ENCODE measurements around the gene TSPYL1.
"Not testable (repeated sequence)": the region's sequence is repeated elsewhere in the genome, so short reads cannot be mapped to it uniquely, and the experiment has no call there.

TSPYL1 gene

DNA sequence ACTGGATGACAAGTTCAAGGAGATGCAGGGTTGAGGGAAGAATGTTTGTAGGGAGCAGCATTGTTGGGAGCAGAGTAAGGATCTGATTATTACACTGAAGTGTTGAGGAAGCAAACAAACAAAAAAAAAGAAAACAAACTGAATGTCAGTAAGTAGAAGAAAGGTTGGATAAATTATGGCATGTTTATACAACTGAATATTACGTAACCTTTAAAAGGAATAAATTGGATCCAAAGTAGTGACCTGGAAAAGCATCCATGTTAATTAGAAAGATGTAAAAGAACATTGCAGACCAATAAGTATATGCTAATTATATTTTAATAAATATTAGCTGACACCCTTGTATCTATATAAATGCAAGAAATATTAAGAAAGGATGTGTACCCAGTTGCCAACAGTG is 12.8 kb upstream of the TSPYL1 start:
- no peak for DNase-seq

GRCh38 chr6:116291701-116292396 is 12.1 kb upstream of the TSPYL1 start:
- DNase-seq, result no peak

- no peak for DNase-seq
These were observed 11.1 kb upstream of the TSPYL1 start for GRCh38 chr6:116290799-116291198.

DNA sequence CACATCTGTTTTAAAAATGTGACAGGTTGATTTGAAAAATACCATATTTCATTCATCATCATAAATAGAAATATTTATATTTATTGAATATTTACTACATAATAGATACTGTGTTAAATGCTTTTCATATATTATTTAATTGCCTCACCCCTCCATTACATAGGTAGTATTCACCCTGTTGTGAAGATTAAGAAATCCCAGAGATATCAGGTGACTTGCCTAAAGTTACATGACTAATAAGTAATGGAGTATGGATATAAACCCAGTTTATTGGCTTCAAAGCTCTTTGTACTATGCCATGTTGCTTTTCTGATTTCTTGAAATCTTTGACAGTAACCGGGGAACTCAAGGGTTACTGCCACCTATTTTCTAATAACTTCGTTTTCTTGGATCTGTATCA is 10.1 kb upstream of the TSPYL1 start:
- DNase-seq, result no peak

- DNase-seq, result no peak
These were observed 8.1 kb upstream of the TSPYL1 start for GRCh38 chr6:116287689-116288282.

GRCh38 chr6:116286773-116287358 is 7.1 kb upstream of the TSPYL1 start:
- no peak for DNase-seq

DNA sequence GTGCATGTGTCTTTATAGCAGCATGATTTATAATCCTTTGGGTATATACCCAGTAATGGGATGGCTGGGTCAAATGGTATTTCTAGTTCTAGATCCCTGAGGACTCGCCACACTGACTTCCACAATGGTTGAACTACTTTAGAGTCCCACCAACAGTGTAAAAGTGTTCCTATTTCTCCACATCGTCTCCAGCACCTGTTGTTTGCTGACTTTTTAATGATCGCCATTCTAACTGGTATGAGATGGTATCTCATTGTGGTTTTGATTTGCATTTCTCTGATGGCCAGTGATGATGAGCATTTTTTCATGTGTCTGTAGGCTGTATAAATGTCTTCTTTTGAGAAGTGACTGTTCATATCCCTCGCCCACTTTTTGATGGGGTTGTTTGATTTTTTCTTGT is 5.3 kb upstream of the TSPYL1 start:
- not testable (repeated sequence) for DNase-seq

DNA sequence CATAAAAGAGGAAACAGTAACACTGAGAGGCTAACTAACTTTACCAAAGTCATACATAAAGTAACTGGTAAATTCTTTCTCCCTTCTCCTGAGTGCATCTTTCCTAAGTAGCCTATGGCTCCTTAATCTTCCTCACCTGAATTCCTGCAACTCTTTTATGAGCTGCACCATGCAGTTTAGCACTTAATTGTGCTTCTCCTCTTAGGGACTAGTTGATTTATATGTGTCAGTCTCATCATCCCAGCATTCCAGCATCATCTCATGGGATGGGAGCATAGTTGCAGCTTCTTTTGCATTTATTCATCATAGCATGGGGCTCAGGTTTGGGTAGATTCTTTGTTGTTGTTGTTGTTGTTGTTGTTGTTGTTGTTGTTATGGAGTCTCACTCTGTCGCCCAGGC is 3.5 kb upstream of the TSPYL1 start:
- DNase-seq, result no peak

DNA sequence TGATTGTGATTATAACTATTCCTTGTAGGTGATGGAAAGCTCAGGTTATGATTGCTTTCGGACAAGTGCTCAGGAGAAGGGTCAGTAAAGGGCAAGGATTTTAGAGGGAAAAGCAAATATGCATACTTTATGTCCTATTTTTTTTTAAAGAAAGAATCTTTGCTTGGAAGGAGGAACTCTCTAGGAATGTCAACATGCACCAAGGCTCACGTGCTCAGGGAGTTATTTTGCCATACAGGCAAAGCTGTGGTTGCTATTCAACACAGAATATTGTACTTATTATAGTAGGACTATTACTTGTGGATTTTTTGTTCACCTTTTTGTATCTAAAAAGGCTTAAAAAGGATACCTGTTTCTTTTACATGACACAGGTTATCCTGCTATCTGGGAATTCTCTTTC is 3.0 kb upstream of the TSPYL1 start:
- no peak for DNase-seq

DNA sequence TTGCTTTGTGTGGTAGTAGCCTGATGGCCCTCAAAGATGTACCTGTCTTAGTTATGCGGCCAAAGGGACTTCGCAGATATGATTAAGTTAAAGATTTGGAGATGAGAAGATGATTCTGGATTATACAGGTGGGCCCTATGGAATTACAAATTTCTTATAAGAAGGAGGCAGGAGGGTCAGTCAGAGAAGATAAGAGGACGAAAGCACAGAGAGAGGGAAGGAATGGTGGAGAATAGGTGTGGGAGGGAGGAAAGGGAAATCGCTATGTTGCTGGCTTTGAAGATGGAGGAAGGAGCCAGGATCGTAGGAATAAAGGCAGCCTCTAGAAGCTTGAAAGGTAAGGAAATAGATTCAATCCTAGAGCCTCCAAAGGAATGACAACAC is 1.2 kb upstream of the TSPYL1 start:
- no peak for DNase-seq

GRCh38 chr6:116280161-116280932 is 617 bp upstream of the TSPYL1 start:
- no peak for DNase-seq

DNA sequence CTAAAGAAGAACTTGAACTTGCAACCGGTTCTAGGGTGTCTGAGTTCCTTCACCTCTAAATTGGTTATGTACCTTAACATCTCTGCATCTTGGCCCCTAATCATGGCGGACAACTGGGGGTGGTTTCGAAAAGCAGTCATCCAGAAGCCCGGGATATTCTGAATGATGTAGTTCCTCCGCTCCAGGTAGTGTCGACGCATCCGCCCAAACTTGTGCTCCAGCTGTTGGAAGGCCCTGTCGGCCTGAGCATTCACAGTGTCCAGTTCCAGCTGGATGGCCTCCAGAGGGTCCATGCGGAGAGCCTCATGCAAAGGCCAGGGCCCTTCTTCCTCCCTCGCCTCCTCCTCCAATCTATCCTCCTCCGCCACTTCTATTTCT is 887 bp downstream of the TSPYL1 start:
- no peak for DNase-seq

DNA sequence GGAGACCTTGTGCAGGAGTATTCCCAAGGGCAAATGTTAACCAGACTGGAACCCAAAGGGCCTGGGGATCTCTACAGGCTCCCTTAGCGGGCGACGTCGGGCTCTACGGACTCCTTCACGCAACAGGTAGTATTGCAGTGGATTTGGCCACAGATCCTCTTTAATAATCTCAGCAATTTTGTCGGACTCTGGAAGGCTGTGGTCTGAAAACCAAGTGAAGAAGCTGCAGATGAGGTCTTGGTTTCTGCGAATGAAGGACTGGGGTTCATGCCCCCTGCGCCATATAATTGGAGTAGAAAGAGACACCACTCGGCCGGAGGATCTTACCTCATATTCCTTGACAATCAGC is 1.3 kb downstream of the TSPYL1 start:
- DNase-seq, result no peak

DNA sequence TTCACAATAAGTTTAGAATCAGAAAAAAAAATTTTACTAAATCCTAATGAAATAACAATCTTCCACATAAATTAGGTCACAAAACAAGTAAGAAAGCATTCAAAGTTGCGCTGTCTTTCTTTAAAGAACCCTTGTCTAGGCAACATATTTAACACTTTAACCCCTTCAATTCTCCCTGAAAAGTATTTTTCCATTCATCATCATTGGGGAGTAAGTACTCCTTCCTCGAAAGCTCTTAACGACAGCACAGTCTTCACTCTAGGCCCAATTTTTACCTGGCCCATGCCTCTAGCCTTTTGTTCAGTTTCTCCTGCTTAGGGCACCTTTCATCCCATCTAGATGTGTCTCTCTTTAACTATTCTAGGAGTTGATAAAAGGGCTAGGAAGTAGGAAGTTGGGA is 2.6 kb downstream of the TSPYL1 start:
- no peak for DNase-seq

GRCh38 chr6:116271149-116271708 is 8.5 kb downstream of the TSPYL1 start:
- no peak for DNase-seq

DNA sequence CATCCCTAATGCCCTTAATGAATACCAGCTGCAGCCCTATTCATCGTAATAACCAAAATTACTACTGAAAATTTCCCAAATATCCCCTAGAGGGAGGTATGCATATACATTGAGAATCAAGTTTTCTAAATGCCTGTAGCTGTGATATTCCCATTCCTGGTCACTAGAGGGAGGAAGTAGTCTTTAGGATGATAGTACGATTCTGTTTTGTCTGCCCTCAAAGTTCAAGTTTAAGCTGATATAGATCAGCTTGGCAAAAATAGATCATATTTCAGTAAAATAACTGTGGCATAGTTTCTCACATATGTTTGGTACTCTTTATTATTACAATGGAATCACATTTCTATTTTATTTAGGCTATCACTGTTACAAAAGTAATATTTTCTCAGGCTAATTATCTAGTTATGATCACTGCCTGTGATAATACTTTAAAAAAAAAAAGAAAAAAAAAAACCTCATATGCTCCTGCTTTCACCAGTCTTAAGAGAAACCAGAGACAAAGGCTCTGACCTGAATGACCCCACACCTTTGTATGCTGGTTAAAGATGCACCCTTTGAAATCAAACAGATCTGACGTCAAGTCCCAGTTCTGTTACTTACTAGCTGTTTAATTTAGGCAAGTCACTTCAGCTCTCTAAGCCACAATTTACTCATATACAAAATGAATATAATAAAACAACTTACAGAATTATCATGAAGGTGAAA is 11.0 kb downstream of the TSPYL1 start:
- peak; percentile 29 for DNase-seq

- no peak for DNase-seq
These were observed 11.7 kb downstream of the TSPYL1 start for GRCh38 chr6:116267836-116268588.

GRCh38 chr6:116266803-116267202 is 12.9 kb downstream of the TSPYL1 start:
- no peak for DNase-seq

GRCh38 chr6:116265041-116265829 is 14.5 kb downstream of the TSPYL1 start:
- peak; percentile 74 for DNase-seq

GRCh38 chr6:116263353-116263752 is 16.4 kb downstream of the TSPYL1 start:
- no peak for DNase-seq

GRCh38 chr6:116258520-116258919 is 21.2 kb downstream of the TSPYL1 start:
- DNase-seq, result no peak

Measured in COR-L47 (cell line).